ENCODE data around the gene ZC2HC1C. TPM values are rescaled to one million over a fixed set of nuclear protein-coding genes. Genes with fewer than 3 reads are reported as not detected.

ZC2HC1C gene
- total and polyA plus RNA-seq, 9 of the 15 experiments (the other 6 are each of a cell fraction or from before 2014, with no cell fraction given): 6.3 to 9.2 (median 7.7) TPM

DNA sequence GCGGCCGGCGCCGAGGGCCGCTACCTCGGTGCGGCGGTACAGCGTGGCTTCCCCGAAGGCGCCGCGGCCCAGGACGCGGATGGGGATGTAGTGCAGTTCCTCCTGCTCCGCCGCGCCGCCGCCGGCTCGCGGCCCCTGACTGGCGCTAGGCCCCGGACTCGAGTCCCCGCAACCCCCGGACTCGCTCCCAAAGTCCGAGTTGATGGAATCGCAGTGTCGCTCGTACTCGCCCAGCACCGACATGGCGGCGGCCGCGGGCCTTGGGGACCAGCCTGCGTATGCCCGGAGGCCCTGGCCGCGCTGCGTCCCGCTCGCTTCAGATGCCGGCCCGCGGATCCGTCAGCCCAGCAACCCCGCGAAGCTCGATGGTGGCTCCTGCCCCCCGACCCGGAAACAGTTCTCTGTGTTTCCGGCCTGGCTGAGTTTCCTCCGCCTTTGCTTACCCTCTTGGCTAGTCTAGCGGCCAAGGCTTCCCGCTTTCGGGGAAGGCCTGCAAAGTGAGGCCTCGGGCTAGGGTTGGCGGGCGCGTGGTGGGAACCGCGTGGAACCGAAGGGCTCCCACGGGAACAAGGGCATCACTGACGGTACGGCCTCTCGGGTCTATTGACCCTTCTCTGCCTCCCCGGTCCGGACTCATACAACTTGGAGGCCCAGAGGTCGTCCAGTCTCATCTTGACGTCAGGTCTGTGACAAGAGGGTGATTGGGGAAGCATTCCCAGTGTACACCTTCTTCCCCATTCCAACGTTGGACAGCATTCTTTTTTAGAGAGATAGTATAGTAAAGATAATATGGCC is 57.4 kb downstream of the ZC2HC1C start, which contains the start of gene NEK9 (continued):
- TF ChIP-seq, protein P1, sequence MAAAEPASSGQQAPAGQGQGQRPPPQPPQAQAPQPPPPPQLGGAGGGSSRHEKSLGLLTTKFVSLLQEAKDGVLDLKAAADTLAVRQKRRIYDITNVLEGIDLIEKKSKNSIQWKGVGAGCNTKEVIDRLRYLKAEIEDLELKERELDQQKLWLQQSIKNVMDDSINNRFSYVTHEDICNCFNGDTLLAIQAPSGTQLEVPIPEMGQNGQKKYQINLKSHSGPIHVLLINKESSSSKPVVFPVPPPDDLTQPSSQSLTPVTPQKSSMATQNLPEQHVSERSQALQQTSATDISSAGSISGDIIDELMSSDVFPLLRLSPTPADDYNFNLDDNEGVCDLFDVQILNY (CRISPR knock-in tag; IDR thresholded peaks at IDR 0.05): peak; percentile 63; the same call in 1 of the 2 replicates
- TF ChIP-seq, protein P2, sequence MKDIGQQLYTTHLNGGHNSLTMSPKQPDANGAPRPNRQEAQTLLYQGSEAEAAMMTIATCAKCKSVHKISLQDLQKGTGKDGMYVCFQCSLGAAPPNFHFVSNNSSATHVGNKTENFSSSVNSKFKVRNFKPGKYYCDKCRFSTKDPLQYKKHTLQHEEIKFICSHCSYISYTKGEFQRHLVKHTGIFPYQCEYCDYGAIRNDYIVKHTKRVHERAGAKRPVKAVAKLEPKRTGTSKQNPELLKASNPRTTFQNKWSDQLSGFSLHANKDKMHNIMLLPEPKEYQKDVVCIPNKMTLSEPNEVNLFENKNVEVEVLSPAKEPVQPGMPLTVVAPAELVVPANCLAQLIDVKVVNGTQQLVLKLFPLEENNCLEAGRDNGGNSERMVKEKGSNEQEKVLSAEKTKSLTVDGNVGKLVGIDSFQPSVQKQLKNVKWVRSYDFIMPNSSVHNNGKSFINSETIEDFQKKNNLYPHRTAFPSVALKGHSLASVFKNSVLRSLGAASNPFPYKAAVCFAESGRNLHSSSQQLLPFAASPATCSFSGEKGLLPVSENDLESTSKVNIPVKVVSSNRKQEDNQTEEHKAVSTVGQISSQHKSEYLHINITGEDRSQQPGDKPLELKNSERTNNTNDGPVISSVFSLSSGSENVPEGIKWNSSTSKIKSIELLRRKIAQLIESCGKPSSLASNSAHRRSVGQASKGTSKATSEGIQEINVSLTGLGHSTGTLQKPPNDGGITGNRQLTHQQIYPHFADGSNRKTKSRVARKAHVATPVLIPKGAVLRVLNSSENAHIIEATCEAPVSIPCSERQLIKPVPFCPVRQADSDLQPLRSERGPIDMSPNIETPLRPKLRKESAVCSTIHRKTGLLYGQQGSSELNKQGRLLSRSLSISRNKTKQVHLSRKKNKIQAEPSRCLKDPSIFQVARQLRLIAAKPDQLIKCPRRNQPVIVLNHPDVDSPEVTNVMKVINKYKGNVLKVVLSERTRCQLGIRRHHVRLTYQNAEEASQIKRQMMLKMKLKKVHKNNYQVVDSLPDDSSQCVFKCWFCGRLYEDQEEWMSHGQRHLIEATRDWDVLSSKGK (CRISPR knock-in tag; IDR thresholded peaks at IDR 0.05): no peak
- TF ChIP-seq, protein P3, sequence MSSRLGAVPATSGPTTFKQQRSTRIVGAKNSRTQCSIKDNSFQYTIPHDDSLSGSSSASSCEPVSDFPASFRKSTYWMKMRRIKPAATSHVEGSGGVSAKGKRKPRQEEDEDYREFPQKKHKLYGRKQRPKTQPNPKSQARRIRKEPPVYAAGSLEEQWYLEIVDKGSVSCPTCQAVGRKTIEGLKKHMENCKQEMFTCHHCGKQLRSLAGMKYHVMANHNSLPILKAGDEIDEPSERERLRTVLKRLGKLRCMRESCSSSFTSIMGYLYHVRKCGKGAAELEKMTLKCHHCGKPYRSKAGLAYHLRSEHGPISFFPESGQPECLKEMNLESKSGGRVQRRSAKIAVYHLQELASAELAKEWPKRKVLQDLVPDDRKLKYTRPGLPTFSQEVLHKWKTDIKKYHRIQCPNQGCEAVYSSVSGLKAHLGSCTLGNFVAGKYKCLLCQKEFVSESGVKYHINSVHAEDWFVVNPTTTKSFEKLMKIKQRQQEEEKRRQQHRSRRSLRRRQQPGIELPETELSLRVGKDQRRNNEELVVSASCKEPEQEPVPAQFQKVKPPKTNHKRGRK (tag; IDR thresholded peaks at IDR 0.05): no peak
- peak; percentile 52; the same call in 1 of the 2 replicates for TF ChIP-seq TOE1 (IDR thresholded peaks at IDR 0.05; ENCODE audit: borderline replicate concordance)
- TF ChIP-seq TOE1 (CRISPR knock-in tag; IDR thresholded peaks at IDR 0.05; ENCODE audit: borderline replicate concordance, low read depth): no peak
- no peak; the same call in 1 of the 2 replicates for TF ChIP-seq BRD4 (IDR thresholded peaks at IDR 0.05)
- no peak for TF ChIP-seq THRAP3 (IDR thresholded peaks at IDR 0.05; ENCODE audit: borderline replicate concordance)
- peak; percentile 50 for TF ChIP-seq HMGN3 (IDR thresholded peaks at IDR 0.05; ENCODE audit: borderline replicate concordance, extremely low read depth, insufficient read length, low read depth, low read length)
- TF ChIP-seq, protein P4, sequence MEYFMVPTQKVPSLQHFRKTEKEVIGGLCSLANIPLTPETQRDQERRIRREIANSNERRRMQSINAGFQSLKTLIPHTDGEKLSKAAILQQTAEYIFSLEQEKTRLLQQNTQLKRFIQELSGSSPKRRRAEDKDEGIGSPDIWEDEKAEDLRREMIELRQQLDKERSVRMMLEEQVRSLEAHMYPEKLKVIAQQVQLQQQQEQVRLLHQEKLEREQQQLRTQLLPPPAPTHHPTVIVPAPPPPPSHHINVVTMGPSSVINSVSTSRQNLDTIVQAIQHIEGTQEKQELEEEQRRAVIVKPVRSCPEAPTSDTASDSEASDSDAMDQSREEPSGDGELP (CRISPR knock-in tag; IDR thresholded peaks at IDR 0.05; ENCODE audit: borderline replicate concordance): peak; percentile 61
- TF ChIP-seq PCBP2 (IDR thresholded peaks at IDR 0.05; ENCODE audit: low read depth, low read length, poor library complexity, severe bottlenecking): no peak
- TF ChIP-seq TBL1XR1 (IDR thresholded peaks at IDR 0.05; ENCODE audit: low read length in 2 of 2): no peak
- TF ChIP-seq NCOA4 (IDR thresholded peaks at IDR 0.05; ENCODE audit: partially characterized antibody): no peak
- TF ChIP-seq ATF1 (CRISPR knock-in tag; IDR thresholded peaks at IDR 0.05): no peak
- peak; percentile 76 for TF ChIP-seq ATF1 (tag; IDR thresholded peaks at IDR 0.05)
- no peak for TF ChIP-seq U2AF1 (optimal IDR thresholded peaks at IDR 0.05; ENCODE audit: low read depth, low read length)
- TF ChIP-seq ZNF764 (CRISPR knock-in tag; IDR thresholded peaks at IDR 0.05; ENCODE audit: low read depth): no peak
- no peak for TF ChIP-seq ZNF778 (CRISPR knock-in tag; IDR thresholded peaks at IDR 0.05)
- no peak for TF ChIP-seq SRSF1 (IDR thresholded peaks at IDR 0.05; ENCODE audit: low read depth, low read length)
- peak; percentile 82 for TF ChIP-seq L3MBTL2 (IDR thresholded peaks at IDR 0.05)
- 0 out of 2 replicates have a peak, but pooled peaks have one; percentile 55 for TF ChIP-seq HLTF (IDR thresholded peaks at IDR 0.05)
- no peak for TF ChIP-seq SMARCA5 (IDR thresholded peaks at IDR 0.05)
- no peak for TF ChIP-seq NR1H2 (CRISPR knock-in tag; IDR thresholded peaks at IDR 0.05)
- no peak for TF ChIP-seq KLF10 (CRISPR knock-in tag; IDR thresholded peaks at IDR 0.05)

Data from K562 (cell line).